Panc1 (cell line): ENCODE results near the gene CCDC38. TPM values are rescaled to one million over a fixed set of nuclear protein-coding genes. Genes with fewer than 3 reads are reported as not detected.

Source experiments
- ATAC-seq: fragments of 200-7000 bp; cut with Tn5 transposase; 2 replicates; pipeline ENCODE4 v1.9.1; 2020; ENCODE audit warnings: mild to moderate bottlenecking, moderate library complexity
- BruUV-seq: library from RNA; stranded (reverse); fragments of 400-500 nt; replicated peaks from 2 replicates; lab custom pipeline; 2021; lab: Mats Ljungman, UMichigan
- CTCF ChIA-PET: fragments of 300-600 bp; sonication (Branson Sonifier 250); formaldehyde crosslinking; loops from one replicate; lab custom pipeline; 2022; ENCODE audit warnings: antibody characterized with exemption; lab: Charles Lee
- POLR2A ChIA-PET: fragments of 300-600 bp; sonication (Branson Sonifier 250); formaldehyde crosslinking; loops from one replicate; lab custom pipeline; 2022; ENCODE audit warnings: antibody characterized with exemption; lab: Charles Lee
- DNase-seq: peaks from one replicate; pipeline ENCODE4 v3.0.0-alpha.2; 2010; ENCODE audit warnings: low read depth, low spot score
- H3K27ac ChIP-seq: 2 replicates; pipeline ENCODE4 v1.5.1; 2011; ENCODE audit warnings: mild to moderate bottlenecking, low read length, inconsistent platforms
- H3K27me3 ChIP-seq: fragments of 200-500 bp; sonication (Bioruptor generic); 2 replicates; pipeline ENCODE4 v1.6.0; 2014; ENCODE audit warnings: low read length, inconsistent platforms; ENCODE audit not compliant: control insufficient read depth, insufficient read depth
- H3K36me3 ChIP-seq: fragments of 200-500 bp; sonication (Bioruptor generic); 2 replicates; pipeline ENCODE4 v1.5.1; 2014; ENCODE audit warnings: inconsistent platforms, mild to moderate bottlenecking, low read length, moderate library complexity; ENCODE audit not compliant: control insufficient read depth, insufficient read depth
- H3K4me1 ChIP-seq: 2 replicates; pipeline ENCODE4 v1.5.1; 2011; ENCODE audit warnings: inconsistent platforms, mild to moderate bottlenecking, low read length, moderate library complexity; ENCODE audit not compliant: control insufficient read depth, insufficient read depth
- H3K4me3 ChIP-seq, 2 experiments: 2 replicates each; pipeline ENCODE4 v1.5.1; 2011 to 2012; ENCODE audit warnings: low read depth in 2 of 2, low read length in 2 of 2, mild to moderate bottlenecking in 2 of 2, inconsistent platforms in 1 of 2, moderate library complexity in 1 of 2
- H3K9me3 ChIP-seq: fragments of 200-500 bp; sonication (Bioruptor generic); 2 replicates; pipeline ENCODE4 v1.5.1; 2014; ENCODE audit warnings: low read depth, mild to moderate bottlenecking, inconsistent platforms, low read length, moderate library complexity; ENCODE audit not compliant: control insufficient read depth, insufficient read depth
- POLR2AphosphoS5 ChIP-seq: IDR thresholded peaks from 2 replicates; pipeline ENCODE4 v1.6.1; 2012; ENCODE audit warnings: mild to moderate bottlenecking, low read depth, low read length, moderate library complexity
- REST ChIP-seq, 2 experiments: IDR thresholded peaks; 2 replicates each; pipeline ENCODE4 v1.6.1; 2011 to 2012; ENCODE audit warnings: low read depth in 2 of 2, control low read depth in 1 of 2, low read length in 1 of 2, mild to moderate bottlenecking in 1 of 2, moderate library complexity in 1 of 2; ENCODE audit not compliant: insufficient read depth in 1 of 2
- SIN3A ChIP-seq: IDR thresholded peaks from 2 replicates; pipeline ENCODE4 v1.6.1; 2012; ENCODE audit warnings: low read depth, mild to moderate bottlenecking, low read length, moderate library complexity, borderline replicate concordance; ENCODE audit not compliant: insufficient read depth
- TCF7L2 ChIP-seq: IDR thresholded peaks from 2 replicates; pipeline ENCODE4 v1.6.1; 2011; ENCODE audit warnings: mild to moderate bottlenecking, low read depth, low read length, inconsistent platforms
- in situ Hi-C: cut with HindIII; loops from 2 replicates; pipeline ENCODE4 v1.10.0; 2016; ENCODE audit warnings: low sequenced_read_pairs, low pct_unique_long_range_greater_than_20kb
- intact Hi-C: fragments of 100-400 bp; cut with micrococcal nuclease; formaldehyde crosslinking; loops from one replicate; pipeline ENCODE4 v1.10.0; 2022; ENCODE audit not compliant: unreplicated experiment
- total RNA-seq: library from RNA; stranded (reverse); gene quantifications from one replicate; pipeline ENCODE4 v1.2.1, GENCODE V29; 2021; ENCODE audit not compliant: unreplicated experiment
- TF ChIP-seq, protein P1 (sequence below): fragments of 450-650 bp; IDR thresholded peaks from 2 replicates; pipeline ENCODE4 v1.5.1; 2017; ENCODE audit warnings: mild to moderate bottlenecking

Gene CCDC38
- total RNA-seq, 1 experiment from 2014 or later, result not detected

DNA sequence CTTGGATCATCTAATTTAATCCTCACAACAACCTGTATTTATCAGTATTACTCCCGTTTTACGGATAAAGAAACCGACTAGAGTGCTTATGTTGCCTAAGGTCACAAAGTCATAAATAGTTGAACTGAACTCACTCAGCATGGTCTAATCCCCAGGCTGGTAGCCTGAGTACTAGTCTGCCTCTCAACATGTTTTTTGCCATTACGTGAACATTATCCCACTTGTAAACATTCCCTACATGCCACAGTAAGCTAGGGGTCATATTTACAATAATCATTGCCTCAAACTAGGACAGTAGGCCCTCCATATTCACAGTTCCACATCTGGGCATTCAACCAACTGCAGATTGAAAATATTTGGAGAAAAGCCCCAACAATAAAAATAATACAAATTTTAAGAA is 71.5 kb downstream of the CCDC38 start:
- H3K4me3 ChIP-seq, result no peak overlapping the region
- no peak for ATAC-seq
- no peaks in the 10 kb centered on the region for H3K9me3 ChIP-seq
- H3K27me3 ChIP-seq, result no peaks in the 10 kb centered on the region
- POLR2A ChIA-PET, result no interaction called here
- DNase-seq, result no peak
- CTCF ChIA-PET, result no interaction called here
- intact Hi-C loops (no loop called here), in situ Hi-C loops (no loop called here)
- H3K4me1 ChIP-seq, result no peaks in the 10 kb centered on the region
- no TSS peak for BruUV-seq
- TF ChIP-seq, protein P1, sequence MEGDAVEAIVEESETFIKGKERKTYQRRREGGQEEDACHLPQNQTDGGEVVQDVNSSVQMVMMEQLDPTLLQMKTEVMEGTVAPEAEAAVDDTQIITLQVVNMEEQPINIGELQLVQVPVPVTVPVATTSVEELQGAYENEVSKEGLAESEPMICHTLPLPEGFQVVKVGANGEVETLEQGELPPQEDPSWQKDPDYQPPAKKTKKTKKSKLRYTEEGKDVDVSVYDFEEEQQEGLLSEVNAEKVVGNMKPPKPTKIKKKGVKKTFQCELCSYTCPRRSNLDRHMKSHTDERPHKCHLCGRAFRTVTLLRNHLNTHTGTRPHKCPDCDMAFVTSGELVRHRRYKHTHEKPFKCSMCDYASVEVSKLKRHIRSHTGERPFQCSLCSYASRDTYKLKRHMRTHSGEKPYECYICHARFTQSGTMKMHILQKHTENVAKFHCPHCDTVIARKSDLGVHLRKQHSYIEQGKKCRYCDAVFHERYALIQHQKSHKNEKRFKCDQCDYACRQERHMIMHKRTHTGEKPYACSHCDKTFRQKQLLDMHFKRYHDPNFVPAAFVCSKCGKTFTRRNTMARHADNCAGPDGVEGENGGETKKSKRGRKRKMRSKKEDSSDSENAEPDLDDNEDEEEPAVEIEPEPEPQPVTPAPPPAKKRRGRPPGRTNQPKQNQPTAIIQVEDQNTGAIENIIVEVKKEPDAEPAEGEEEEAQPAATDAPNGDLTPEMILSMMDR, result no peak
- TF ChIP-seq SIN3A, result no peak
- TF ChIP-seq REST (IDR thresholded peaks at IDR 0.05; ENCODE audit: insufficient read depth in 1 of 2, low read depth in 2 of 2, low read length in 1 of 2), result no peak
- TF ChIP-seq TCF7L2, result no peak
- TF ChIP-seq POLR2AphosphoS5, result no peak
- peaks cover 15% of the 10 kb centered on the region for H3K36me3 ChIP-seq
- H3K27ac ChIP-seq, result no peak overlapping the region

GRCh38 chr12:95863337-95863736 is 79.1 kb downstream of the CCDC38 start:
- BruUV-seq, result no TSS peak
- no peaks in the 10 kb centered on the region for H3K9me3 ChIP-seq
- no peak for TF ChIP-seq POLR2AphosphoS5
- TF ChIP-seq TCF7L2, result no peak
- TF ChIP-seq SIN3A, result no peak
- TF ChIP-seq REST (IDR thresholded peaks at IDR 0.05; ENCODE audit: insufficient read depth in 1 of 2, low read depth in 2 of 2, low read length in 1 of 2), result no peak
- TF ChIP-seq, protein P1, result no peak
- CTCF ChIA-PET, result no interaction called here
- no peak for ATAC-seq
- no peaks in the 10 kb centered on the region for H3K27me3 ChIP-seq
- no peak overlapping the region for H3K27ac ChIP-seq
- peaks cover 9% of the 10 kb centered on the region; the same call in 1 of the 2 replicates for H3K4me1 ChIP-seq
- no peak for DNase-seq
- peaks cover 41% of the 10 kb centered on the region for H3K36me3 ChIP-seq
- no peak overlapping the region for H3K4me3 ChIP-seq
- in situ Hi-C loops (no loop called here), intact Hi-C loops (no loop called here)
- POLR2A ChIA-PET, result interaction anchor here (0.5 kb wide), 1 partner anchor 245 kb away, joined by 3 read pairs; no protein-coding TSS in a partner anchor
